Neutrophil (primary cell): Measurements from ENCODE around the gene ENDOU.

Experiments
- H3K27ac ChIP-seq: fragments of 200-600 bp; sonication (generic); 2 replicates; pipeline ENCODE4 v1.5.1; 2016; ENCODE audit warnings: mild to moderate bottlenecking, moderate library complexity
- H3K27me3 ChIP-seq: fragments of 200-600 bp; sonication (generic); 2 replicates; pipeline ENCODE4 v1.6.0; 2016; ENCODE audit warnings: mild to moderate bottlenecking
- H3K36me3 ChIP-seq: fragments of 200-600 bp; sonication (generic); 2 replicates; pipeline ENCODE4 v1.5.1; 2017
- H3K4me1 ChIP-seq, 2 experiments: fragments of 200-600 bp in 1 of 2; sonication (generic) in 1 of 2; 1 replicate in 1 of 2; 2 replicates in 1 of 2; pipeline versions ENCODE4 v1.5.1 to v1.6.1; 2013 to 2016; ENCODE audit warnings: low read depth in 1 of 2, low read length in 1 of 2, mild to moderate bottlenecking in 1 of 2, moderate library complexity in 1 of 2; ENCODE audit not compliant: control insufficient read depth in 1 of 2, insufficient read depth in 1 of 2
- H3K4me3 ChIP-seq, 2 experiments: fragments of 200-600 bp in 1 of 2; sonication (generic) in 1 of 2; 1 replicate in 1 of 2; 2 replicates in 1 of 2; pipeline ENCODE4 v1.5.1; 2013 to 2016; ENCODE audit warnings: low read depth in 1 of 2, low read length in 1 of 2, mild to moderate bottlenecking in 1 of 2, moderate library complexity in 1 of 2
- H3K9me3 ChIP-seq: fragments of 200-600 bp; sonication (generic); 2 replicates; pipeline ENCODE4 v1.5.1; 2016
- CTCF ChIP-seq: fragments of 200-600 bp; sonication (generic); IDR thresholded peaks from 2 replicates; pipeline ENCODE4 v1.5.1; 2016; ENCODE audit warnings: antibody characterized with exemption

Gene ENDOU

GRCh38 chr12:47715393-47715876 lies 9.9 kb downstream of the ENDOU start:
- peaks cover 14% of the 10 kb centered on the region for H3K36me3 ChIP-seq
- peak; percentile 74 for TF ChIP-seq CTCF
- peaks cover 2 to 3% of the 10 kb centered on the region in 2 experiments for H3K4me1 ChIP-seq
- no peak overlapping the region for H3K4me3 ChIP-seq
- no peaks in the 10 kb centered on the region for H3K9me3 ChIP-seq
- H3K27me3 ChIP-seq = peaks cover 9% of the 10 kb centered on the region
- no peak overlapping the region for H3K27ac ChIP-seq

GRCh38 chr12:47714826-47715386 lies 10.4 kb downstream of the ENDOU start:
- Histone ChIP-seq H3K4me3 (no peak overlapping the region), H3K4me1 (peaks cover 8% of the 10 kb centered on the region in 2 experiments), H3K27me3 (peaks cover 9% of the 10 kb centered on the region), H3K9me3 (no peaks in the 10 kb centered on the region), H3K36me3 (peaks cover 9% of the 10 kb centered on the region), H3K27ac (peak overlapping the region; percentile 23)
- TF ChIP-seq CTCF = no peak

GRCh38 chr12:47712171-47712570 lies 13.1 kb downstream of the ENDOU start:
- H3K4me3 ChIP-seq = no peak overlapping the region
- H3K9me3 ChIP-seq = no peaks in the 10 kb centered on the region
- peaks cover 5% of the 10 kb centered on the region for H3K27me3 ChIP-seq
- no peak for TF ChIP-seq CTCF
- no peak overlapping the region for H3K27ac ChIP-seq
- no peaks in the 10 kb centered on the region for H3K36me3 ChIP-seq
- H3K4me1 ChIP-seq = peaks cover 35% of the 10 kb centered on the region in 2 experiments

GRCh38 chr12:47711448-47711847 lies 13.8 kb downstream of the ENDOU start:
- H3K27ac ChIP-seq = no peak overlapping the region
- TF ChIP-seq CTCF = no peak

GRCh38 chr12:47710278-47710677 lies 15.0 kb downstream of the ENDOU start:
- Histone ChIP-seq H3K27me3 (no peaks in the 10 kb centered on the region), H3K27ac (peak overlapping the region; percentile 94), H3K9me3 (no peaks in the 10 kb centered on the region), H3K36me3 (no peaks in the 10 kb centered on the region), H3K4me3 (no peak overlapping the region), H3K4me1 (peaks cover 38 to 48% of the 10 kb centered on the region in 2 experiments)
- no peak for TF ChIP-seq CTCF

More at GRCh38 chr12:47711448-47711847, 13.8 kb downstream of the ENDOU start:
- Histone ChIP-seq H3K27me3 (no peaks in the 10 kb centered on the region), H3K9me3 (no peaks in the 10 kb centered on the region), H3K4me3 (no peak overlapping the region), H3K4me1 (peaks cover 39 to 42% of the 10 kb centered on the region in 2 experiments), H3K36me3 (no peaks in the 10 kb centered on the region)
